GM19025 (cell line): ENCODE results near the gene STX8.
"Not testable (repeated sequence)": the region's sequence is repeated elsewhere in the genome, so short reads cannot be mapped to it uniquely, and the experiment has no call there.

Source experiments
- ATAC-seq: cut with Tn5 transposase; IDR thresholded peaks from one replicate; pipeline ENCODE4 v1.9.1; 2021; ENCODE audit warnings: mild to moderate bottlenecking, low read depth, moderate library complexity; ENCODE audit not compliant: unreplicated experiment

STX8 gene

GRCh38 chr17:9447298-9447697 is 128.3 kb downstream of the STX8 start:
- ATAC-seq: not testable (repeated sequence)

- no peak for ATAC-seq
Measured at GRCh38 chr17:9446528-9446927, 129.1 kb downstream of the STX8 start.

- ATAC-seq: no peak
Measured at GRCh38 chr17:9445424-9445823, 130.2 kb downstream of the STX8 start.

DNA sequence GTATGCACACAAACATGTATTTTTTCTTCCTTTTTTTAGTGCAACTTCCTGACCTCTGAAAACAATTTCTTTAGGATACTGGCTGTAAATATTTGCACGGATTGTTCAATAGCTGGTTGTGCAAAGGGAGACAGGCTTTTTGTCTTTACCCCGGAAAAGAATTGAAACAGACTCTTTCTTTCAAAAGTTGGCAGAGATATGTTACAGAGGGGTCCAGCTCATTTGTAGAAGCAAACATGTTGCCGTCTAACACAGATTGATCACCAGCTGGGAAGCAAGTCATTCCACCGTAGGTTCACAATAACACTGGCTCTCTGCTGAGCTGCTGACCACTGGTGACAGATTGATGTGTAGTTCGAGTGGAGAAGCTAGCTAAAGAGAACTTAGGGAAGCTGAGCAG is 130.9 kb downstream of the STX8 start:
- no peak for ATAC-seq

- no peak for ATAC-seq
Measured at GRCh38 chr17:9443811-9444210, 131.8 kb downstream of the STX8 start.

DNA sequence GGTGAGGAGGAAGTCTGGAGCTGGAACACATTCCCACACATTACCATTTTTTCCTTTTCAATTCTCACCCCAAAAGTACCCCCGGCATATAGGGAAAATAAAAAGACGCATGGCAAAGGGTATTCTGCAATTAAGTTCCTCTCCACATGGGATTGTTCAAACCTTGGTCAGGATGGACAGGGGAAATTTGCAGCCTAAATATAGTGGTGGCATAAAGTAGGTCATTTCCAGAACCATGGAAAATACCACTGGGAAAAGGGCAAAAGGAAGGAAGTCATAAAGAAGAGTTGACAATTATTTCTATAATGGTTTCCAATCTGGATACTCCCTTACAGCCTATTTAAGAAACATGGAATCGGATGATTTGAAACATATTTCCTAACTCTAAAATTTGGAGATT is 135.8 kb downstream of the STX8 start:
- no peak for ATAC-seq

GRCh38 chr17:9436630-9437029 is 139.0 kb downstream of the STX8 start:
- no peak for ATAC-seq

- ATAC-seq: no peak
Measured at GRCh38 chr17:9435165-9435564, 140.5 kb downstream of the STX8 start.

GRCh38 chr17:9434642-9435057 is 141.0 kb downstream of the STX8 start:
- ATAC-seq: no peak

DNA sequence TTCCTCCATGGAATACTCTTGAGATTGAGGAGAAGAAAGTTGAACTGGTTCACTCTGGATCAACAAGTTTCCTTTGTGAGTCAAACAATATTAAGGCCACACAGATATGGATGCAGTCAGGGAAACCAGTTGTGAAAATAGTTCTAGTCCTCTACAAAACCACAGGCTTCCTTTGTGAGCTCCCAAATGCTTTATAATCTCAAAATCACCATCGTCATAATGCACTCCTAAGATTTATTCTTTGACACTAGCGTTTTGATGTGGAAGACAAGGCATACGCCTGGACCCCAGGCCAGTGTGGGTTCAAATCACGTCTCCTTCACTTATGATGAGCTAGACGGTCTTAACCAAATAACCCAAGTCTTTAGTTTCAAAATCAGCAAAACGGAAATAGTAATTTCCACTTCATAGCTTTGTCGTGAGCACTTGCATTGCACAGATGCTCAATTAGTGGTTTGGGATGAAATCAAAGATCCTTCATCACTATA is 142.6 kb downstream of the STX8 start:
- ATAC-seq: no peak

DNA sequence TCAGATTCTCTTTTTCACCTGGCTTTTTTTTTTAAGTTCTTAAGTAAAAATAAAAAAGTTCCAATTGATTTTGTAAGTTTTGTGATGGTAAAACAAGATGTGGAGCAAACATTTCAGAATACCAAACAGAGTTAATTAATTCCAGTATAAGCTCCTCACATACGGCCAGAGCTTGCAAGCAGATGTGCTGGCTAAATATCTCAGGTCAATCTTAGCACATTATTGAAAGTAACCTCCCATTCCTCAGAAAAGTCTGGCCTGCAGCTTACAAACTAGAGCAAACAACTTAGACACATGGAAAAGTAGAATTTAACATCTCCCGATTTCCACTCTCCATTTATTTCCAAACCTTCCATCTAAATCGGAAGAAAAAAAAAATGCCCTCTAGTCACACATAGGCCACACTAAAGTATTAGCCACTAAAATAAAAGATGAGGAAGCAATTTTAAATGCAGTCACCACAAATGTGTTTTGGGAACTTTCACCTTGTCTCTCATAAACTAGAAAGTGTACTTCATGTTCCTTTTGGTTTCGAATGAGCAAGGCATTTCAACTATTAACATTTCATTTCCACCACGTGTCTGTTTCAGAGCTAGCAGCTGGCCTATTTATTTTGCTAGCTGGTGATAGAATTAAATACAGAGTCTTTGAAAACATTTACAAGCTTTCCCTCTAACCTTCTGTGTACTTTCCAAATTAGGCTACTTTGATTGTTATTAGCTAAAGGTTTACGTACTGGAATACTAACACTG is 143.3 kb downstream of the STX8 start:
- peak; percentile 60 for ATAC-seq

- no peak for ATAC-seq
Measured at GRCh38 chr17:9431620-9432019, 144.0 kb downstream of the STX8 start.

DNA sequence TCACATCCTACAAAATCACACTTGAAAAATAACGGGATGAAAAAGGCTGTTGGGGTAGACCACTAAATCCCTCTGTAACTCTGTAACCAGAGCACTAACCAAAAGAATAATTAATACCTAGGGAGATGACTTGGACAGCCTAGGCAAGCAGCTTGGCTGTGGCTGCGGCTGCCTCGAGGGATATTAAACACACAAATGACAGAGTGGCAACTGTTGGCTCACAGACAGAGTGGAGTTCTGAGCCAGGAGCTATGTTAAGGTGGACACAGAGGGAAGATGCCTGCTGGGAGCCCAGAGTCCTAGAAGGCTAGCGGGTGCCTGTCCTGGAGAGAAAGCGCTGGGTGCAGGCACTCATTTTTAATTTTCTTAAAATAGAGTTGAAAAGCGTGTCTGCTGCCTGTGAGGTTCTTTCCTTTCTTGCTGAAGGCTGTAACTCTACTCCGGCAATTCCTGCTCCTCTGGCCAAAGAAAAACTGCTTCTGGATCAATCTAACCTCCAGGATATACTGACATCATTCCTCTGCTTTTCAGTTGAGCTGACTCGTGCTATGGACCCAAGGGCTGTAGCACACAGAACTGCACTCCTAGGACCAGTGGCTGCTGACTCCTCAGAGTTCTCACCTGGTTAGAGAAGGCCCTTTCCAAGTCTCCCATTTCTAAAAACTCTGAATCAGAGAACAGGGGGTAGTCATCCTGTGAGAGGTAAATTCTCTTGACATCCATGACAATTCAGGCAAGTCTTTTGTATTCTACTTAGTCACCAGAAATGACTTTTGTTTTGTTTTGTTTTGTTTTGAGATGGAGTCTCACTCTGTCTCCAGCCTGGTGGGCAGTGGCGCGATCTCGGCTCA is 147.9 kb downstream of the STX8 start:
- no peak for ATAC-seq

DNA sequence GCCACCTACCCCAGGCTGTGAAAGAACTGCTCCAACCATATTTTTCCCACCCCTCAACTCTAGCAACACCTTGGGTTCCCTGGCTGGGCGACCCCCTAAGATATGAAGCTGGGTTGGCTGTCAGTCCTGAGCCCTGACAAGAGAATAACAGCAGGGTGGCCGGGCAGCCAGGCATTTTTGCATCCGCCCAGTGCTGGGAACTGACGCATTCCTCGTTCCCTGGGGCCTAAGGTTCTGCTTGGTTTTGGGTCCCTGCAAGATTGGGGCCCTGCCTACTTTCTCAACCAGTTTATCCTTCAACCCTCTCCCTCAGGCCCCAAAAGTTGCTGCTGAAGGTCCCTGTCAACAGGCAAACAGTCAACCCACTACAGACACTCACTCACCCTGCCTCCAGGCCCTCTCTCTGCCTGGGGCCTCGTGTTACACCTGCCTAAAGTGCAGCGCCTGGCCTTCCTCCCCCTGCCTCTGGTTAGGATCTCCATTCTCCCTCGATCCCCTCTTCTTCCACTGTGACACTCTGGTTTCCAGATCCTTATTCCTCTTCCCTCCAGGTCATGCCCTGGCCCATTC is 151.5 kb downstream of the STX8 start:
- ATAC-seq: no peak

- no peak for ATAC-seq
Measured at GRCh38 chr17:9421525-9421924, 154.1 kb downstream of the STX8 start.

- no peak for ATAC-seq
Measured at GRCh38 chr17:9419932-9420453, 155.6 kb downstream of the STX8 start.

DNA sequence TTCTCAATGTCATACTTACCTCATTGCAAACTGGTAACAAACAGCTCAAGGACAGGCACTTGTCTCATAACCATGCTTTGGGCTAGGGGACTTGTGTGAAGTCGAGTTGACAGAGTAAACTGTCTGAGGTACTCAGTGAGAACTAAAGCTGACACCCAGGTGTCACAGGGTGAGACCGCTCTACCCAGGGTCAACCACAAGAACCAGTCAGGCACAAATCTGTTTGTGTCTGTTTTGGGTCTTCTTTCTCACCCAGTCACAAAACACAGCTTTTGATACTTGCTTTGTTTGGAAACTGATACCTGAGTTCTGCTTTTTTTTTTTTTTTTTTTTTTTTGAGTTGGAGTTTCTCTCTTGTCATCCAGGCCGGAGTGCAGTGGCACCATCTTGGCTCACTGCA is 161.1 kb downstream of the STX8 start:
- peak; percentile 88 for ATAC-seq

- no peak for ATAC-seq
Measured at GRCh38 chr17:9410737-9411136, 164.9 kb downstream of the STX8 start.

- no peak for ATAC-seq
Measured at GRCh38 chr17:9410301-9410700, 165.3 kb downstream of the STX8 start.

GRCh38 chr17:9409878-9410277 is 165.7 kb downstream of the STX8 start:
- ATAC-seq: no peak
